AG04449 (cell line): Measurements from ENCODE around the gene CHKB.

Experiments used
- CTCF ChIA-PET: fragments of 350-600 bp; formaldehyde crosslinking; extraction: SDS; loops from one replicate; lab custom pipeline; 2021; ENCODE audit warnings: antibody characterized with exemption; lab: Yijun Ruan, JAX
- POLR2A ChIA-PET: fragments of 400-600, 350-600 bp; formaldehyde crosslinking; extraction: SDS; loops from one replicate; lab custom pipeline; 2020; ENCODE audit warnings: antibody characterized with exemption, inconsistent platforms; lab: Yijun Ruan, JAX
- DNase-seq: peaks from one replicate; pipeline ENCODE4 v3.0.0-alpha.2; 2010; ENCODE audit warnings: low read depth, low spot score
- H3K4me3 ChIP-seq: 2 replicates; pipeline ENCODE4 v1.5.1; 2011; ENCODE audit warnings: low read depth, mild to moderate bottlenecking, control low read depth, low read length
- TF ChIP-seq, protein P1 (sequence below): IDR thresholded peaks from one replicate; pipeline ENCODE4 v1.5.1; 2011; ENCODE audit warnings: mild to moderate bottlenecking, moderate library complexity, low read length, control low read depth, inconsistent platforms; ENCODE audit not compliant: insufficient read depth; ENCODE audit errors: missing control alignments

Gene CHKB, protein sequence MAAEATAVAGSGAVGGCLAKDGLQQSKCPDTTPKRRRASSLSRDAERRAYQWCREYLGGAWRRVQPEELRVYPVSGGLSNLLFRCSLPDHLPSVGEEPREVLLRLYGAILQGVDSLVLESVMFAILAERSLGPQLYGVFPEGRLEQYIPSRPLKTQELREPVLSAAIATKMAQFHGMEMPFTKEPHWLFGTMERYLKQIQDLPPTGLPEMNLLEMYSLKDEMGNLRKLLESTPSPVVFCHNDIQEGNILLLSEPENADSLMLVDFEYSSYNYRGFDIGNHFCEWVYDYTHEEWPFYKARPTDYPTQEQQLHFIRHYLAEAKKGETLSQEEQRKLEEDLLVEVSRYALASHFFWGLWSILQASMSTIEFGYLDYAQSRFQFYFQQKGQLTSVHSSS

DNA sequence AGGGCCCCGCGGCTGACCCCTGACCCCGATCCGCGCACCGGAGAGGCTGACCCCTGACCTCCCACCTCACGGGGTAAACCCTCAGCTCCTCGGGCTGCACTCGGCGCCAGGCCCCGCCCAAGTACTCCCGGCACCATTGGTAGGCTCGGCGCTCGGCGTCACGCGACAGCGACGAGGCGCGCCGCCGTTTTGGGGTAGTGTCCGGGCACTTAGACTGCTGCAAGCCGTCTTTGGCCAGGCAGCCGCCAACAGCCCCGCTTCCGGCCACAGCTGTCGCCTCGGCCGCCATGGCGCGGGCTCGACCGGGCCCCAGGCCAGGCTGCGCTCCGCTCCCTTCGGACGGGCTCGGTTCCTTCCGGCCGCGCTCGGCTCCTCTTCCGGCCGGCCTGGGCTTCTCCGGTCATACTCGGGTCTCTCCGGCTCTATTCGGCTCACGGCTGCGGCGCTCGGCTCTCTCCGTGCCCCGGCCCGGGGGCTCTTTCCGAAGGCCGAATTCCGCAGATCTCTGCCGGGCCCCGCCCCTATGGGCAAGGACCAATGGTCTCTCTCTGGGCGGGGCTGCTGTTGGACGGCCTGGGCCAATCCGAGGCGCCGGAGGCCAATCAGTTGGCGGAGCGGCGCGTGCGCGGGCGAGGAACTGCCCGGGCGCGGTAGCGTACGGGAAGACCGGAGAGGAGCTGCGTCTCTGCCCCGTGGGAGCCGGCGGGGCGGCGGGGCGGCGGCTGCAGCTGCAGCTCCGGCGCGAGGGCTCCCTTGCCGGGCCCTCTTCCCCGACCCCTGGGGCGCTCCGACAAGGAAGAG is at the start of gene CHKB:
Gene CHKB, minus strand, starts transcription at position 357 of the 801 bp plus-strand sequence. Its CDS starts 68 bp downstream, at position 289.
- peak within 1 kb of the TSS; percentile 87 for H3K4me3 ChIP-seq
- POLR2A ChIA-PET, result interaction anchor here (0.9 to 1.5 kb wide), 4 partner anchors 38 to 57 kb away, joined by 3 to 5 read pairs (median 3); partner anchors contain the start of gene SCO2
- CTCF ChIA-PET, result interaction anchor here (1.3 to 4.8 kb wide), 4 partner anchors 20 to 57 kb away, joined by 3 to 21 read pairs (median 6); partner anchors contain the start of genes SCO2 and SYCE3
- peak; percentile 66 for DNase-seq
- TF ChIP-seq, protein P1, sequence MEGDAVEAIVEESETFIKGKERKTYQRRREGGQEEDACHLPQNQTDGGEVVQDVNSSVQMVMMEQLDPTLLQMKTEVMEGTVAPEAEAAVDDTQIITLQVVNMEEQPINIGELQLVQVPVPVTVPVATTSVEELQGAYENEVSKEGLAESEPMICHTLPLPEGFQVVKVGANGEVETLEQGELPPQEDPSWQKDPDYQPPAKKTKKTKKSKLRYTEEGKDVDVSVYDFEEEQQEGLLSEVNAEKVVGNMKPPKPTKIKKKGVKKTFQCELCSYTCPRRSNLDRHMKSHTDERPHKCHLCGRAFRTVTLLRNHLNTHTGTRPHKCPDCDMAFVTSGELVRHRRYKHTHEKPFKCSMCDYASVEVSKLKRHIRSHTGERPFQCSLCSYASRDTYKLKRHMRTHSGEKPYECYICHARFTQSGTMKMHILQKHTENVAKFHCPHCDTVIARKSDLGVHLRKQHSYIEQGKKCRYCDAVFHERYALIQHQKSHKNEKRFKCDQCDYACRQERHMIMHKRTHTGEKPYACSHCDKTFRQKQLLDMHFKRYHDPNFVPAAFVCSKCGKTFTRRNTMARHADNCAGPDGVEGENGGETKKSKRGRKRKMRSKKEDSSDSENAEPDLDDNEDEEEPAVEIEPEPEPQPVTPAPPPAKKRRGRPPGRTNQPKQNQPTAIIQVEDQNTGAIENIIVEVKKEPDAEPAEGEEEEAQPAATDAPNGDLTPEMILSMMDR, result no peak

DNA sequence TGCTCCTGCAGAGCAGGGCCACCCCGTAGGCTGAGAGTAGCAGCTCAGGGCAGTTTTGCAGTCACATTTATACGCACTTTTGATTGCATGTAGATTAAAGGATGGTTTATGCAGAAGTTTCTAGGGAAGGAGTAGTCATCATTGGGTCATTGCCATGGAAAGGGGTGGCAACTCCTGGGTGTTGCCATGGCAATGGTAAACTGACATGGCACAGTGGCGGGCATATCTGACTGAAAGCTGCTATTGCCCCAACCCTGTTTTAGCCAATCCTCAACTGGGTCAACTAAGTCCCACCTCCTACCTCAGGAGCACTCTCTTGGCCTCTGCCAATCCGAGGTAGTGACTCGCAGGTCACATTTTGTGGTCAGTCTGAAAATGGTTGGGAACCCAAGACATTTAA is 47.7 kb upstream of the CHKB start:
- ChIA-PET CTCF (interaction anchor here (1.1 to 1.7 kb wide), 3 partner anchors 10 to 62 kb away, joined by 4 to 10 read pairs (median 6); no protein-coding TSS in a partner anchor), POLR2A (interaction anchor here (0.6 kb wide), 1 partner anchor 809 kb away, joined by 3 read pairs; no protein-coding TSS in a partner anchor)

DNA sequence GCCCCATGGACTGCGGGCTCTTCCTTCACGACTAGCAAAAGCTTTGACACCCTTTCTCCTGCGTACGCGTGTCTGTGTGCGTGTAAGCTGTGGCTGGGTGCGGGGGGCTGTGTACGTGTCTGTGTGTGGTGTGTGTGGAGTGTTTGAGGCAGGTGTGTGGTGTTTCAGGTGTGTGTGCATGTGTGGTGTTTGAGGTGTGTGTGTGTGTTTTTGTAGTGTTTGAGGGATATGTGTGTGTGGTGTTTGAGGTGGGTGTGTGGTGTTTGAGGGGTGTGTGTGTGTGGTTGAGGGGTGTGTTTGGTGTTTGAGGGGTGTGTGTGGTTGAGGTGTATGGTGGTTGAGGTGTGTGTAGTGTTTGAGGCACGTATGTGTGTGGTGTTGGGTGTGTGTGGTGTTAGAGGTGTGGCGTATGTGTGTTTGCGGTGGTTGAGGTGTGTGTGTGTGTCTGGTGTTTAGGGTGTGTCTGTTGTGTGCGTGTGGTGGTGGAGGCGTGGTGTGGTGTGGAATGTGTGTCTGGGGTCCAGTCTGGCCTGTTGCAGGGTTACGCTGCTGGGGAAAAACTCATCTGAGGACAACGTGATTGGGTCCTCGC is 46.0 kb upstream of the CHKB start:
- CTCF ChIA-PET, result interaction anchor here (0.7 to 2.3 kb wide), 10 partner anchors 10 to 105 kb away, joined by 3 to 15 read pairs (median 6); partner anchors contain the start of genes SCO2 and SYCE3
- TF ChIP-seq, protein P1, result no peak
- POLR2A ChIA-PET, result no interaction called here
- no peak for DNase-seq
- H3K4me3 ChIP-seq, result peak overlapping the region; percentile 81

More for the DNA sequence above, 47.7 kb upstream of the CHKB start:
- no peak for DNase-seq
- H3K4me3 ChIP-seq, result no peak overlapping the region
- TF ChIP-seq, protein P1, result no peak

DNA sequence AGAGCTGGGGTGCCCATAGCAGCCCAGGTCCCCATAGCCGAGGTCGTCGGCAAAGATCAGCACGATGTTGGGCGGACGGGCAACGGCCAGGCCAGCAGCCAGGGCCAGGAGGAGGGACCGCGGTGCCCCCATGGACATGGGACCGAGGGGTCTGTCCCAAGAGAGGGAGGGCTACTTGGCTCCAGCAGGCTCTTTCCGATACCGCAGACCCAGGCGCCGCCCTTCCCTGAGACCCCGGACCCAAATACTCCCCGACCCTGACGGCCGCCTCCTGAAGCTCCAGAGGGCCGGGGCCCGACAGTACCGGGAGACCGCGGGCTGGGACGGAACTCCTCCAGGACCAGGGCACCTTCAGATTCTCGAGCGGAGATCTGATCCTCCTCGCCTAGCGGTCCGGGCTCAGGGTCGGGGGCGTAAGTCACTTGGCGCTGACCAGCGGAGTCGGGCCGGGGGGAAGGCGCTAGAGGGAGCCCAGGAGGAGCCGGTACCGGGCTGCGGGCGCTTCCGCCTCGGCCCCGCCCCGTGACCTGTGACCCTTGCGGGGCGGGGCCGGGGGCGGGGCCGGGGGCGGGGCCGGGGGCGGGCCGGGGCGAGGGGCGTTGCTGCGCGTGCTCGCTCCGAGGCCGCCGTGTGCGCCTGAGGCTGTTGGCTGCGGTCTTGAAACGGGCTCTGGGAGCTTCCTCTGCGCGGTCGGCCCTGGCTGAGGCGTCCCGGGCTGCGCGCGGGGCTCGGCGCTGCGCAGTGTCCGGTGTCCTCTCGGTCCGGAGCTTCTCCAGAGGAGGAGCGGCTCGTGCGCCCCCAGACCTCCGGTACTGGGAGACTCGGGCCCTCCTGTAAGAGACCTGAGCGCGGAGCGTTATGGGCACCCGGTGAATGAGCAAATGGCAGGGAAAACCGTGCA is 45.2 kb upstream of the CHKB start, which contains the start of gene ARSA:
Gene ARSA, minus strand, starts transcription at position 511 of the 901 bp plus-strand sequence. Its CDS starts 373 bp downstream, at position 138.
- ChIA-PET POLR2A (no interaction called here), CTCF (interaction anchor here (0.7 to 2.3 kb wide), 13 partner anchors 9 to 105 kb away, joined by 3 to 15 read pairs (median 6); partner anchors contain the start of genes SCO2 and SYCE3)
- peak within 1 kb of the TSS; percentile 81 for H3K4me3 ChIP-seq
- TF ChIP-seq, protein P1, result peak; percentile 65
- peak; percentile 10 for DNase-seq
